MM.1S (cell line): ENCODE data around the gene TBC1D25.

Experiments used
- CTCF ChIP-seq: fragments of 300-600 bp; sonication (generic); IDR thresholded peaks from 2 replicates; pipeline ENCODE4 v1.5.1; 2016; ENCODE audit warnings: antibody characterized with exemption, low read length, mixed read lengths
- EZH2 ChIP-seq: fragments of 300-600 bp; sonication (generic); optimal IDR thresholded peaks from 2 replicates; pipeline ENCODE3; 2017; ENCODE audit warnings: low read depth, mild to moderate bottlenecking, antibody characterized with exemption, low read length, mixed read lengths

- TF ChIP-seq CTCF (no peak), EZH2 (no peak)
These were observed 60.7 kb downstream of the TBC1D25 start for GRCh38 chrX:48600226-48600625.
